ENCODE data around the gene AGMO.
A peak's percentile ranks its signal among the peaks of the same experiment; 100 is the strongest.

Gene AGMO

GRCh38 chr7:15561835-15562234, at the start of gene AGMO:
AGMO (minus strand) TSS chr7:15562015.
- DNase-seq = no peak

GRCh38 chr7:15610503-15610902, 48.7 kb upstream of the AGMO start:
- no peak for DNase-seq

GRCh38 chr7:15609287-15609686, 47.5 kb upstream of the AGMO start:
- no peak for DNase-seq

GRCh38 chr7:15607529-15608210, 45.9 kb upstream of the AGMO start:
- no peak for DNase-seq

- DNase-seq = no peak
These were observed 44.7 kb upstream of the AGMO start for GRCh38 chr7:15606561-15606960.

GRCh38 chr7:15604166-15604565, 42.4 kb upstream of the AGMO start:
- no peak for DNase-seq

GRCh38 chr7:15603124-15603523, 41.3 kb upstream of the AGMO start:
- no peak for DNase-seq

GRCh38 chr7:15602236-15602635, 40.4 kb upstream of the AGMO start:
- DNase-seq = no peak

GRCh38 chr7:15601175-15601574, 39.4 kb upstream of the AGMO start:
- DNase-seq = no peak

GRCh38 chr7:15600298-15600697, 38.5 kb upstream of the AGMO start:
- DNase-seq = no peak

GRCh38 chr7:15594461-15594860, 32.6 kb upstream of the AGMO start:
- no peak for DNase-seq

- no peak for DNase-seq
These were observed 31.6 kb upstream of the AGMO start for GRCh38 chr7:15593382-15593781.

GRCh38 chr7:15586266-15586665, 24.5 kb upstream of the AGMO start:
- DNase-seq = no peak

GRCh38 chr7:15584575-15584974, 22.8 kb upstream of the AGMO start:
- DNase-seq = no peak

GRCh38 chr7:15582773-15583172, 21.0 kb upstream of the AGMO start:
- DNase-seq = no peak

GRCh38 chr7:15581352-15581951, 19.6 kb upstream of the AGMO start:
- DNase-seq = no peak

GRCh38 chr7:15580604-15581351, 19.0 kb upstream of the AGMO start:
- DNase-seq = no peak

- DNase-seq = no peak
These were observed 15.8 kb upstream of the AGMO start for GRCh38 chr7:15577600-15577999.

GRCh38 chr7:15571301-15571878, 9.6 kb upstream of the AGMO start:
- DNase-seq = no peak

GRCh38 chr7:15567652-15568051, 5.8 kb upstream of the AGMO start:
- DNase-seq = no peak

- no peak for DNase-seq
These were observed 5.2 kb upstream of the AGMO start for GRCh38 chr7:15567036-15567435.

GRCh38 chr7:15566476-15566875, 4.7 kb upstream of the AGMO start:
- no peak for DNase-seq

- no peak for DNase-seq
These were observed 847 bp downstream of the AGMO start for GRCh38 chr7:15560968-15561367.

- DNase-seq = peak; percentile 21 to 78
These were observed 2.3 kb downstream of the AGMO start for GRCh38 chr7:15559416-15559928.
